ENCODE data around the gene MACF1.

DNA sequence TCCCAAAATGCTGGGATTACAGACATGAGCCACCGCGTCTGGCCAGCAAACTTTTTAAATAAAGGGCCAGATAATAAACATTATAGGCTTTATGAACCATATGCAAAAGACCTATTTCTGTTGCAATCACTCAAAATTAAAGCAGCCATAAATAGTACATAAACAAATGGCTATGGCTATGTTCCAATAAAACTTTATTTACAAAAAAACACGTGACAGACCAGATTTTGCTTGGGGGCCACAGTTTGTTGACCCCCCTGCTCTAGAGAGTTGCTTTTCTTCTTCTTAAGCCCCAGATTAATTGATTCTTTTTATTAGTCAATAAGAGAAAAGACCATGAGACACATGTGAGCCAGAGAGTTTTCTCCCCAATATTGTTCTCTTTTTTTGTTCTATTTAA, 138.3 kb downstream of the MACF1 start:
- TF ChIP-seq MYC (IDR thresholded peaks at IDR 0.05; ENCODE audit: low read depth, low read length) (no peak), CTCF (IDR thresholded peaks at IDR 0.05; ENCODE audit: low read depth, low read length) (no peak), POLR2A (IDR thresholded peaks at IDR 0.05; ENCODE audit: extremely low read depth, insufficient read length) (no peak)

All from NB4 (cell line).